ENCODE results near the gene RHBDD1. TPM values are rescaled to one million over a fixed set of nuclear protein-coding genes. Genes with fewer than 3 reads are reported as not detected.

RHBDD1 gene
- total and polyA plus RNA-seq, 2 experiments from 2014 or later: 24.3 to 33.7 TPM

GRCh38 chr2:226971084-226971483, 135.2 kb downstream of the RHBDD1 start:
- in situ Hi-C loops (cut with MboI): no loop called here
- no peaks in the 10 kb centered on the region for H3K79me2 ChIP-seq (ENCODE audit: insufficient read depth)
- TF ChIP-seq EZH2 (IDR thresholded peaks at IDR 0.05; ENCODE audit: insufficient read depth, poor library complexity, severe bottlenecking) (no peak), EZH2phosphoT487 (IDR thresholded peaks at IDR 0.05; ENCODE audit: insufficient read depth, low read depth) (no peak)
- H3K27ac ChIP-seq: no peak overlapping the region
- peak overlapping the region; percentile 72 for H3K4me2 ChIP-seq (ENCODE audit: unreplicated experiment)
- H3K9me3 ChIP-seq (ENCODE audit: low read depth): no peaks in the 10 kb centered on the region
- H3K4me1 ChIP-seq (ENCODE audit: insufficient read depth): peaks cover 24% of the 10 kb centered on the region
- WGBS, 2 experiments (ENCODE audit: low coverage in 1 of 2, low lambda C conversion rate in 2 of 2, missing lambda C conversion rate in 2 of 2): 73% methylated on average over 6 of the region's 6 CpGs
- no peak overlapping the region for H3K9ac ChIP-seq
- no peaks in the 10 kb centered on the region for H3K9me2 ChIP-seq (ENCODE audit: insufficient read depth)
- no peaks in the 10 kb centered on the region for H3K27me3 ChIP-seq (replicated peaks; ENCODE audit: insufficient read depth)
- no peak overlapping the region; the same call in 1 of the 2 replicates for H2AFZ ChIP-seq
- no peaks in the 10 kb centered on the region for H4K20me1 ChIP-seq (ENCODE audit: insufficient read depth)
- no peaks in the 10 kb centered on the region for H3K36me3 ChIP-seq (ENCODE audit: low read depth)
- H3K4me3 ChIP-seq: 0 out of 2 replicates have a peak overlapping the region, but pooled peaks have one; percentile 52
- DNase-seq: no peak
- H3F3A ChIP-seq (ENCODE audit: insufficient read depth): peaks cover 19% of the 10 kb centered on the region

- no peak overlapping the region for H3K4me2 ChIP-seq (ENCODE audit: unreplicated experiment)
- H3K9ac ChIP-seq: no peak overlapping the region
- DNase-seq: no peak
- H3K27ac ChIP-seq: no peak overlapping the region
- no peaks in the 10 kb centered on the region for H4K20me1 ChIP-seq (ENCODE audit: insufficient read depth)
- H3K9me2 ChIP-seq (ENCODE audit: insufficient read depth): no peaks in the 10 kb centered on the region
- no peak overlapping the region for H3K4me3 ChIP-seq
- H3K4me1 ChIP-seq (ENCODE audit: insufficient read depth): peaks cover 24% of the 10 kb centered on the region
- no peak for TF ChIP-seq EZH2 (IDR thresholded peaks at IDR 0.05; ENCODE audit: insufficient read depth, poor library complexity, severe bottlenecking)
- TF ChIP-seq EZH2phosphoT487 (IDR thresholded peaks at IDR 0.05; ENCODE audit: insufficient read depth, low read depth): no peak
- in situ Hi-C loops (cut with MboI): no loop called here
- WGBS, 2 experiments (ENCODE audit: low coverage in 1 of 2, low lambda C conversion rate in 2 of 2, missing lambda C conversion rate in 2 of 2): 89 to 90% methylated on average over 4 of the region's 4 CpGs
- H3K9me3 ChIP-seq (ENCODE audit: low read depth): no peaks in the 10 kb centered on the region
- peaks cover 19% of the 10 kb centered on the region for H3F3A ChIP-seq (ENCODE audit: insufficient read depth)
- H3K36me3 ChIP-seq (ENCODE audit: low read depth): no peaks in the 10 kb centered on the region
- H3K27me3 ChIP-seq (replicated peaks; ENCODE audit: insufficient read depth): no peaks in the 10 kb centered on the region
- no peaks in the 10 kb centered on the region for H3K79me2 ChIP-seq (ENCODE audit: insufficient read depth)
- no peak overlapping the region for H2AFZ ChIP-seq
These were observed 135.9 kb downstream of the RHBDD1 start for GRCh38 chr2:226971770-226972169.

- H3K9ac ChIP-seq: no peak overlapping the region
- no peaks in the 10 kb centered on the region for H3K36me3 ChIP-seq (ENCODE audit: low read depth)
- no peaks in the 10 kb centered on the region for H3K27me3 ChIP-seq (replicated peaks; ENCODE audit: insufficient read depth)
- H3K9me2 ChIP-seq (ENCODE audit: insufficient read depth): no peaks in the 10 kb centered on the region
- in situ Hi-C loops (cut with MboI): no loop called here
- H4K20me1 ChIP-seq (ENCODE audit: insufficient read depth): no peaks in the 10 kb centered on the region
- 95 to 97% methylated on average over 10 of the region's 10 CpGs for WGBS, 2 experiments (ENCODE audit: low coverage in 1 of 2, low lambda C conversion rate in 2 of 2, missing lambda C conversion rate in 2 of 2)
- no peaks in the 10 kb centered on the region for H3K9me3 ChIP-seq (ENCODE audit: low read depth)
- no peak overlapping the region for H3K27ac ChIP-seq
- peaks cover 17% of the 10 kb centered on the region for H3F3A ChIP-seq (ENCODE audit: insufficient read depth)
- no peaks in the 10 kb centered on the region for H3K79me2 ChIP-seq (ENCODE audit: insufficient read depth)
- H2AFZ ChIP-seq: no peak overlapping the region
- peaks cover 31% of the 10 kb centered on the region for H3K4me1 ChIP-seq (ENCODE audit: insufficient read depth)
- H3K4me3 ChIP-seq: no peak overlapping the region
- TF ChIP-seq EZH2 (IDR thresholded peaks at IDR 0.05; ENCODE audit: insufficient read depth, poor library complexity, severe bottlenecking): no peak
- TF ChIP-seq EZH2phosphoT487 (IDR thresholded peaks at IDR 0.05; ENCODE audit: insufficient read depth, low read depth): no peak
- no peak for DNase-seq
- H3K4me2 ChIP-seq (ENCODE audit: unreplicated experiment): no peak overlapping the region
These were observed 138.0 kb downstream of the RHBDD1 start for GRCh38 chr2:226973816-226974215.

- H3K27ac ChIP-seq: no peak overlapping the region
- WGBS, 2 experiments (ENCODE audit: low coverage in 1 of 2, low lambda C conversion rate in 2 of 2, missing lambda C conversion rate in 2 of 2): 7 to 9% methylated on average over 2 of the region's 2 CpGs
- peaks cover 4% of the 10 kb centered on the region; the same call in 1 of the 2 replicates for H3F3A ChIP-seq (ENCODE audit: insufficient read depth)
- peak; percentile 72; the same call in 1 of the 2 replicates for TF ChIP-seq EZH2phosphoT487 (IDR thresholded peaks at IDR 0.05; ENCODE audit: insufficient read depth, low read depth)
- no peak for TF ChIP-seq EZH2 (IDR thresholded peaks at IDR 0.05; ENCODE audit: insufficient read depth, poor library complexity, severe bottlenecking)
- no peaks in the 10 kb centered on the region for H3K9me3 ChIP-seq (ENCODE audit: low read depth)
- no peak overlapping the region for H3K9ac ChIP-seq
- H3K27me3 ChIP-seq (replicated peaks; ENCODE audit: insufficient read depth): no peaks in the 10 kb centered on the region
- no peak overlapping the region for H3K4me2 ChIP-seq (ENCODE audit: unreplicated experiment)
- H4K20me1 ChIP-seq (ENCODE audit: insufficient read depth): no peaks in the 10 kb centered on the region
- in situ Hi-C loops (cut with MboI): loop anchor here (5.0 to 25.0 kb wide), 2 partner anchors 165 to 1090 kb away; no protein-coding TSS in a partner anchor
- no peaks in the 10 kb centered on the region for H3K36me3 ChIP-seq (ENCODE audit: low read depth)
- H3K9me2 ChIP-seq (ENCODE audit: insufficient read depth): no peaks in the 10 kb centered on the region
- no peak overlapping the region for H2AFZ ChIP-seq
- DNase-seq: peak; percentile 64
- no peaks in the 10 kb centered on the region for H3K79me2 ChIP-seq (ENCODE audit: insufficient read depth)
- peaks cover 9% of the 10 kb centered on the region for H3K4me1 ChIP-seq (ENCODE audit: insufficient read depth)
- H3K4me3 ChIP-seq: no peak overlapping the region
These were observed 141.9 kb downstream of the RHBDD1 start for GRCh38 chr2:226977775-226978190.

All from GM23248 (cell line).